OCI-LY7 (cell line): ENCODE results near the gene FOXP1.

Experiments
- EZH2phosphoT487 ChIP-seq: fragments of 200-600 bp; sonication (generic); IDR thresholded peaks from 2 replicates; pipeline ENCODE4 v1.6.1; 2018; ENCODE audit warnings: low read depth, borderline replicate concordance, mild to moderate bottlenecking, mixed run types, antibody characterized with exemption, low read length, moderate library complexity, mixed read lengths
- TF ChIP-seq, protein P1 (sequence below): fragments of 200-600 bp; sonication (generic); conservative IDR thresholded peaks from 2 replicates; pipeline ENCODE4 v1.5.1; 2014; ENCODE audit warnings: mild to moderate bottlenecking, antibody characterized with exemption, low read length, moderate library complexity, mixed read lengths

DNA sequence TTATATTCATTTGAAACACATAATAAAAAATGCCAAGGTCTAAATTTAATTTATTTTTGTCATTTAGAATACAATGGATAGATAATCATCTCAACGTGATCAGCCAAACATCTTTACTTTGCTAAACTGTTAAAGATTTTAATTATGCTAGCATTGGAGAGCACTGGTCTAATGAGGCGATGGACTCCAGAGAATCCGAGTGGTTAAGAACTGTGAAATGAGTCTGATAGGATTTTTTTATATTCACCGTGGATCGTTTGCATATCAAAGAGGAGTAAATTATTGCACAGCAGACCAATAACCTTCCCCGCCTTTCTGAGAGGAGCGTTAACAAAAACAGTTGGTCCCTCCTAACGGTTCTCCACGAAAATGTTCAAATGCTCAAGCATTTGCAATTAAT is 540.8 kb downstream of the FOXP1 start:
- TF ChIP-seq, protein P1, sequence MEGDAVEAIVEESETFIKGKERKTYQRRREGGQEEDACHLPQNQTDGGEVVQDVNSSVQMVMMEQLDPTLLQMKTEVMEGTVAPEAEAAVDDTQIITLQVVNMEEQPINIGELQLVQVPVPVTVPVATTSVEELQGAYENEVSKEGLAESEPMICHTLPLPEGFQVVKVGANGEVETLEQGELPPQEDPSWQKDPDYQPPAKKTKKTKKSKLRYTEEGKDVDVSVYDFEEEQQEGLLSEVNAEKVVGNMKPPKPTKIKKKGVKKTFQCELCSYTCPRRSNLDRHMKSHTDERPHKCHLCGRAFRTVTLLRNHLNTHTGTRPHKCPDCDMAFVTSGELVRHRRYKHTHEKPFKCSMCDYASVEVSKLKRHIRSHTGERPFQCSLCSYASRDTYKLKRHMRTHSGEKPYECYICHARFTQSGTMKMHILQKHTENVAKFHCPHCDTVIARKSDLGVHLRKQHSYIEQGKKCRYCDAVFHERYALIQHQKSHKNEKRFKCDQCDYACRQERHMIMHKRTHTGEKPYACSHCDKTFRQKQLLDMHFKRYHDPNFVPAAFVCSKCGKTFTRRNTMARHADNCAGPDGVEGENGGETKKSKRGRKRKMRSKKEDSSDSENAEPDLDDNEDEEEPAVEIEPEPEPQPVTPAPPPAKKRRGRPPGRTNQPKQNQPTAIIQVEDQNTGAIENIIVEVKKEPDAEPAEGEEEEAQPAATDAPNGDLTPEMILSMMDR: no peak
- no peak for TF ChIP-seq EZH2phosphoT487
